Measurements from ENCODE around the gene ASGR1. TPM values are rescaled to one million over a fixed set of nuclear protein-coding genes. Genes with fewer than 3 reads are reported as not detected.

Gene ASGR1
- total and polyA plus RNA-seq, 4 donors: 127 to 728 (median 471) TPM

DNA sequence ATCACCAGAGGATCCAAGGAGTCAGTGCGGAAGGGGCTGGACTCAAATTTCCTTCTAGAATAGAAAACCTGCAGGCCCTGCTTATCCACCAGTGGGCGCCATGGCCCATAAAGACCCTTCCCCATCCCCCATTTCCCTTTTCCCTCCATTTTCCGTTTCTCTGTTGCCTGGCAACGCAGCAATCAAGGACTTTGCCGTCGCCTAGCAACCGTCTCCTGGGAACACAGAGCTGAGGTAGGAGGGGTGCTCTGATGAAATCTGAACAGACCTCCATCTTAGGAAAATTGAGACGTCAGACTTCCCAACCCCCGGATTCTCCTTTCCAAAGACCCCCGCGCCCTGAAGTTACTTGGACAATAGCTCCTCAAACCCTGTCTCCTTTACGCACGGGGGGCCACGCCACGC, 34.7 kb upstream of the ASGR1 start:
- no peak for DNase-seq (ENCODE audit: low spot score)
- Histone ChIP-seq H3K27ac (ENCODE audit: low read depth in 1 of 2, low read length in 2 of 2) (peak overlapping the region in 1 of 2 donors; percentile 74), H3K27me3 (ENCODE audit: control insufficient read depth in 4 of 4, insufficient read depth in 4 of 4, low read length in 3 of 4) (no peaks in the 10 kb centered on the region), H3K36me3 (ENCODE audit: control insufficient read depth in 4 of 4, insufficient read depth in 3 of 4, low read depth in 1 of 4, low read length in 3 of 4) (no peaks in the 10 kb centered on the region), H3K4me3 (ENCODE audit: low read depth in 1 of 3, low read length in 3 of 3) (peak overlapping the region in 2 of 3 donors; percentile 23 to 33), H3K9ac (ENCODE audit: low read depth in 1 of 2, low read length in 2 of 2) (no peak overlapping the region), H3K4me1 (ENCODE audit: control insufficient read depth in 4 of 4, insufficient read depth in 4 of 4, low read length in 3 of 4) (peaks cover 6 to 24% (median 14%) of the 10 kb centered on the region in 4 donors), H3K9me3 (ENCODE audit: control insufficient read depth in 4 of 4, low read length in 3 of 4) (no peaks in the 10 kb centered on the region)
- no peak for TF ChIP-seq HNF4A (conservative IDR thresholded peaks at IDR 0.05)
- peak in 1 of 2 donors; percentile 43 for TF ChIP-seq RAD21 (IDR thresholded peaks at IDR 0.05)
- no peak for TF ChIP-seq FOXA2 (IDR thresholded peaks at IDR 0.05)
- no peak for TF ChIP-seq TAF1 (conservative IDR thresholded peaks at IDR 0.05)
- TF ChIP-seq, protein P1, sequence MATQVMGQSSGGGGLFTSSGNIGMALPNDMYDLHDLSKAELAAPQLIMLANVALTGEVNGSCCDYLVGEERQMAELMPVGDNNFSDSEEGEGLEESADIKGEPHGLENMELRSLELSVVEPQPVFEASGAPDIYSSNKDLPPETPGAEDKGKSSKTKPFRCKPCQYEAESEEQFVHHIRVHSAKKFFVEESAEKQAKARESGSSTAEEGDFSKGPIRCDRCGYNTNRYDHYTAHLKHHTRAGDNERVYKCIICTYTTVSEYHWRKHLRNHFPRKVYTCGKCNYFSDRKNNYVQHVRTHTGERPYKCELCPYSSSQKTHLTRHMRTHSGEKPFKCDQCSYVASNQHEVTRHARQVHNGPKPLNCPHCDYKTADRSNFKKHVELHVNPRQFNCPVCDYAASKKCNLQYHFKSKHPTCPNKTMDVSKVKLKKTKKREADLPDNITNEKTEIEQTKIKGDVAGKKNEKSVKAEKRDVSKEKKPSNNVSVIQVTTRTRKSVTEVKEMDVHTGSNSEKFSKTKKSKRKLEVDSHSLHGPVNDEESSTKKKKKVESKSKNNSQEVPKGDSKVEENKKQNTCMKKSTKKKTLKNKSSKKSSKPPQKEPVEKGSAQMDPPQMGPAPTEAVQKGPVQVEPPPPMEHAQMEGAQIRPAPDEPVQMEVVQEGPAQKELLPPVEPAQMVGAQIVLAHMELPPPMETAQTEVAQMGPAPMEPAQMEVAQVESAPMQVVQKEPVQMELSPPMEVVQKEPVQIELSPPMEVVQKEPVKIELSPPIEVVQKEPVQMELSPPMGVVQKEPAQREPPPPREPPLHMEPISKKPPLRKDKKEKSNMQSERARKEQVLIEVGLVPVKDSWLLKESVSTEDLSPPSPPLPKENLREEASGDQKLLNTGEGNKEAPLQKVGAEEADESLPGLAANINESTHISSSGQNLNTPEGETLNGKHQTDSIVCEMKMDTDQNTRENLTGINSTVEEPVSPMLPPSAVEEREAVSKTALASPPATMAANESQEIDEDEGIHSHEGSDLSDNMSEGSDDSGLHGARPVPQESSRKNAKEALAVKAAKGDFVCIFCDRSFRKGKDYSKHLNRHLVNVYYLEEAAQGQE (IDR thresholded peaks at IDR 0.05): no peak
- TF ChIP-seq JUND (IDR thresholded peaks at IDR 0.05): no peak
- no peak for TF ChIP-seq GABPA (IDR thresholded peaks at IDR 0.05 in 1 of 2, conservative IDR thresholded peaks at IDR 0.05 in 1 of 2)
- TF ChIP-seq, protein P2, sequence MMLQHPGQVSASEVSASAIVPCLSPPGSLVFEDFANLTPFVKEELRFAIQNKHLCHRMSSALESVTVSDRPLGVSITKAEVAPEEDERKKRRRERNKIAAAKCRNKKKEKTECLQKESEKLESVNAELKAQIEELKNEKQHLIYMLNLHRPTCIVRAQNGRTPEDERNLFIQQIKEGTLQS (IDR thresholded peaks at IDR 0.05): peak; percentile 38
- no peak for TF ChIP-seq HNF4G (IDR thresholded peaks at IDR 0.05)
- no peak for TF ChIP-seq SP1 (IDR thresholded peaks at IDR 0.05)
- TF ChIP-seq EGR1 (IDR thresholded peaks at IDR 0.05; ENCODE audit: low read depth in 2 of 2): no peak
- TF ChIP-seq, protein P3, sequence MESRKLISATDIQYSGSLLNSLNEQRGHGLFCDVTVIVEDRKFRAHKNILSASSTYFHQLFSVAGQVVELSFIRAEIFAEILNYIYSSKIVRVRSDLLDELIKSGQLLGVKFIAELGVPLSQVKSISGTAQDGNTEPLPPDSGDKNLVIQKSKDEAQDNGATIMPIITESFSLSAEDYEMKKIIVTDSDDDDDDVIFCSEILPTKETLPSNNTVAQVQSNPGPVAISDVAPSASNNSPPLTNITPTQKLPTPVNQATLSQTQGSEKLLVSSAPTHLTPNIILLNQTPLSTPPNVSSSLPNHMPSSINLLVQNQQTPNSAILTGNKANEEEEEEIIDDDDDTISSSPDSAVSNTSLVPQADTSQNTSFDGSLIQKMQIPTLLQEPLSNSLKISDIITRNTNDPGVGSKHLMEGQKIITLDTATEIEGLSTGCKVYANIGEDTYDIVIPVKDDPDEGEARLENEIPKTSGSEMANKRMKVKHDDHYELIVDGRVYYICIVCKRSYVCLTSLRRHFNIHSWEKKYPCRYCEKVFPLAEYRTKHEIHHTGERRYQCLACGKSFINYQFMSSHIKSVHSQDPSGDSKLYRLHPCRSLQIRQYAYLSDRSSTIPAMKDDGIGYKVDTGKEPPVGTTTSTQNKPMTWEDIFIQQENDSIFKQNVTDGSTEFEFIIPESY (IDR thresholded peaks at IDR 0.05): no peak
- TF ChIP-seq, protein P4, sequence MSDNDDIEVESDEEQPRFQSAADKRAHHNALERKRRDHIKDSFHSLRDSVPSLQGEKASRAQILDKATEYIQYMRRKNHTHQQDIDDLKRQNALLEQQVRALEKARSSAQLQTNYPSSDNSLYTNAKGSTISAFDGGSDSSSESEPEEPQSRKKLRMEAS (IDR thresholded peaks at IDR 0.05): no peak
- no peak for TF ChIP-seq FOXA1 (IDR thresholded peaks at IDR 0.05)
- no peak for TF ChIP-seq NR2F2 (IDR thresholded peaks at IDR 0.05)
- TF ChIP-seq YY1 (IDR thresholded peaks at IDR 0.05): no peak
- TF ChIP-seq RXRA (IDR thresholded peaks at IDR 0.05): peak in 1 of 2 donors; percentile 1
- TF ChIP-seq, protein P5, sequence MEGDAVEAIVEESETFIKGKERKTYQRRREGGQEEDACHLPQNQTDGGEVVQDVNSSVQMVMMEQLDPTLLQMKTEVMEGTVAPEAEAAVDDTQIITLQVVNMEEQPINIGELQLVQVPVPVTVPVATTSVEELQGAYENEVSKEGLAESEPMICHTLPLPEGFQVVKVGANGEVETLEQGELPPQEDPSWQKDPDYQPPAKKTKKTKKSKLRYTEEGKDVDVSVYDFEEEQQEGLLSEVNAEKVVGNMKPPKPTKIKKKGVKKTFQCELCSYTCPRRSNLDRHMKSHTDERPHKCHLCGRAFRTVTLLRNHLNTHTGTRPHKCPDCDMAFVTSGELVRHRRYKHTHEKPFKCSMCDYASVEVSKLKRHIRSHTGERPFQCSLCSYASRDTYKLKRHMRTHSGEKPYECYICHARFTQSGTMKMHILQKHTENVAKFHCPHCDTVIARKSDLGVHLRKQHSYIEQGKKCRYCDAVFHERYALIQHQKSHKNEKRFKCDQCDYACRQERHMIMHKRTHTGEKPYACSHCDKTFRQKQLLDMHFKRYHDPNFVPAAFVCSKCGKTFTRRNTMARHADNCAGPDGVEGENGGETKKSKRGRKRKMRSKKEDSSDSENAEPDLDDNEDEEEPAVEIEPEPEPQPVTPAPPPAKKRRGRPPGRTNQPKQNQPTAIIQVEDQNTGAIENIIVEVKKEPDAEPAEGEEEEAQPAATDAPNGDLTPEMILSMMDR (IDR thresholded peaks at IDR 0.05; ENCODE audit: low read depth, low read length, missing input control): peak; percentile 29
- 7% methylated on average over 15 of the region's 15 CpGs for WGBS
